Urinary bladder (tissue), 4 donors: ENCODE data around the gene HMX3. TPM values are rescaled to one million over a fixed set of nuclear protein-coding genes. Genes with fewer than 3 reads are reported as not detected.
"Not testable (repeated sequence)": the region's sequence is repeated elsewhere in the genome, so short reads cannot be mapped to it uniquely, and the experiment has no call there.

ENCODE experiments used
- DNase-seq: peaks from one replicate; pipeline ENCODE4 v3.0.0-alpha.2; 2015; ENCODE audit errors: extremely low spot score
- H3K27ac ChIP-seq: one replicate; pipeline ENCODE4 v1.5.1; 2013; ENCODE audit warnings: low read depth, mild to moderate bottlenecking, moderate library complexity
- H3K36me3 ChIP-seq: one replicate; pipeline ENCODE4 v1.6.1; 2013; ENCODE audit warnings: mild to moderate bottlenecking, moderate library complexity; ENCODE audit not compliant: insufficient read depth
- H3K4me1 ChIP-seq: one replicate; pipeline ENCODE4 v1.6.1; 2013; ENCODE audit warnings: mild to moderate bottlenecking, moderate library complexity; ENCODE audit not compliant: insufficient read depth
- H3K4me3 ChIP-seq: one replicate; pipeline ENCODE4 v1.5.1; 2013; ENCODE audit warnings: low read depth, low read length
- WGBS: extraction: QIAGEN DNeasy Blood & Tissue Kit; methylation state at CpG from one replicate; pipeline ENCODE4 v1.1.7; 2013; 5-methylcytosine and 5-hydroxymethylcytosine counted together
- polyA plus RNA-seq: library from polyadenylated mRNA; stranded (reverse); fragments of 200-250 nt; gene quantifications from one replicate; pipeline ENCODE4 v1.2.3, GENCODE V29; 2013
- total RNA-seq: library from RNA; depleted of rRNA; stranded (reverse); fragments of >200 nt; gene quantifications from one replicate; pipeline ENCODE4 v1.2.3, GENCODE V29; 2014
- donor health status: healthy with polysubstance abuse.
- donor health status: healthy.

The HMX3 gene
- total and polyA plus RNA-seq, 2 donors: not detected

GRCh38 chr10:123157210-123157609 is 21.4 kb downstream of the HMX3 start:
- Histone ChIP-seq H3K27ac (no peak overlapping the region), H3K4me3 (no peak overlapping the region), H3K36me3 (peaks cover 3% of the 10 kb centered on the region), H3K4me1 (peaks cover 2% of the 10 kb centered on the region)
- 82% methylated on average over 3 of the region's 3 CpGs for WGBS
- no peak for DNase-seq

DNA sequence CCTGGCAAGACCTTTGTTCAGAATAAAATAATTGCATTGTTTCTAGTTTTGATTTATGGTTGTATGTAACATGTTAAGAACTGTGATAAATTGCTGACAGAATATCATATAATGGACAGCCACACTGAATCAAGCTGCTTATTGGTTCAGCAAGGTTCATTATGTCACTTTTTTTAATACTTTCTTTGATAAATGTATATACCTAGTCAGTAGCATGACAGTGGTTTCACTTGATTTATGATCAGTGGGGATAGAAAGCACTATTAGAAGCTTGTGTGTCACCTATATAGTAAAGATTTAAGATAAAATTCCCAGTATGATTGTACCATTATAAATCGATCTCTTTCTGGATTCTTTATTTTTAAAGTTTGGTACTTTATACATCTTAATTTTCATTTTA is 22.9 kb downstream of the HMX3 start:
- Histone ChIP-seq H3K36me3 (peaks cover 10% of the 10 kb centered on the region), H3K4me3 (no peak overlapping the region), H3K27ac (no peak overlapping the region), H3K4me1 (peaks cover 2% of the 10 kb centered on the region)
- no peak for DNase-seq
- WGBS: 84% methylated on average over 1 of the region's 1 CpG

GRCh38 chr10:123160311-123160980 is 24.7 kb downstream of the HMX3 start:
- no peak overlapping the region for H3K27ac ChIP-seq
- H3K4me1 ChIP-seq: no peaks in the 10 kb centered on the region
- DNase-seq: no peak
- 86% methylated on average over 11 of the region's 11 CpGs for WGBS
- no peak overlapping the region for H3K4me3 ChIP-seq
- peaks cover 10% of the 10 kb centered on the region for H3K36me3 ChIP-seq

GRCh38 chr10:123164319-123164718 is 28.5 kb downstream of the HMX3 start:
- DNase-seq: no peak
- Histone ChIP-seq H3K36me3 (peaks cover 8% of the 10 kb centered on the region), H3K4me1 (no peaks in the 10 kb centered on the region), H3K4me3 (no peak overlapping the region), H3K27ac (no peak overlapping the region)
- 85% methylated on average over 2 of the region's 2 CpGs for WGBS

- Histone ChIP-seq H3K4me1 (no peaks in the 10 kb centered on the region), H3K4me3 (no peak overlapping the region), H3K27ac (no peak overlapping the region), H3K36me3 (peaks cover 10% of the 10 kb centered on the region)
- DNase-seq: no peak
- 78% methylated on average over 4 of the region's 4 CpGs for WGBS
Observed at GRCh38 chr10:123165445-123166072, 29.8 kb downstream of the HMX3 start.

GRCh38 chr10:123166618-123167017 is 30.8 kb downstream of the HMX3 start:
- H3K36me3 ChIP-seq: peaks cover 10% of the 10 kb centered on the region

DNA sequence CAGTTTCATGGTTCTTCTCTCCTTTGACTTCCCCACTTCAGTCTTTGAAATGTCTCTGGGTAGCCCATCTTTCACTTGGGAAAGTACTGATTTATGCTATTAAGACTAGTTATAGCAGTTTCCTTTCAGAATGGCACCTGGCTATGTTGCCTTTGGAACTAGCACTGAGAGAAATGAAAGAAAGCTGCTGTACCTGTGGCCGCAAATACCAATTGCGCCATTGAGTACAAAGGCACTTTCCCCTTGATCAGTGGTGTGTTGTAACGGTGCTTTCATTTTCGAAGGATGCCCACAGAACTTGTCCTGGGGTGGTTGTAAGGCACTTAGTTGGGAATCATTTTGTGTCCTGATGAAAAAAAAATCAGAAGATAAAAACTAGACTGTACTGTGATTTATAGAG is 35.2 kb downstream of the HMX3 start:
- Histone ChIP-seq H3K4me3 (no peak overlapping the region), H3K27ac (no peak overlapping the region), H3K36me3 (peaks cover 4% of the 10 kb centered on the region), H3K4me1 (peaks cover 2% of the 10 kb centered on the region)
- 97% methylated on average over 4 of the region's 4 CpGs for WGBS
- DNase-seq: no peak

More at GRCh38 chr10:123166618-123167017, 30.8 kb downstream of the HMX3 start:
- DNase-seq: no peak
- Histone ChIP-seq H3K27ac (no peak overlapping the region), H3K4me3 (no peak overlapping the region), H3K4me1 (no peaks in the 10 kb centered on the region)
- over 99% methylated on average over 2 of the region's 2 CpGs for WGBS

DNA sequence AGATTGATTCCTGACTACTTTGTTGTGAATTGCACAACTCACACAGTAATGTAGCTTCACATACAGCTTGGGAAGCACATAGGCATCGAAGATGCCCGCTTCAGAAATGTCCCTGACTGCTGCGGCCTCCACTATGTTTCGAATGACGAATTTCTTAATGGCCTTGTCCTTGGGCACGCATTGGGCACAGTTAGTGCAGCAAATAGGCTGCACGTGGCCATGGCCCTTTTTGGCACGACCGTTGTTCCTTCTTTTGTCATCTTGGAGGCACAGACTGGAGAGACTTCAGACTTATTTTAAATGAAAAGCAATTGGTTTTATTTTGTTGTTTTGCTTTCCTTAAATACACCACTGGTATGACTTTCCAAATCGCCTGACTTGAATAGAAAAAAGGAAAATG is 35.8 kb downstream of the HMX3 start:
- not testable (repeated sequence) for H3K4me3 ChIP-seq, DNase-seq, H3K27ac ChIP-seq, H3K4me1 ChIP-seq, H3K36me3 ChIP-seq
- WGBS: 97% methylated on average over 10 of the region's 10 CpGs

- 77% methylated on average over 9 of the region's 9 CpGs for WGBS
Observed at GRCh38 chr10:123175389-123176387, 39.9 kb downstream of the HMX3 start.

DNA sequence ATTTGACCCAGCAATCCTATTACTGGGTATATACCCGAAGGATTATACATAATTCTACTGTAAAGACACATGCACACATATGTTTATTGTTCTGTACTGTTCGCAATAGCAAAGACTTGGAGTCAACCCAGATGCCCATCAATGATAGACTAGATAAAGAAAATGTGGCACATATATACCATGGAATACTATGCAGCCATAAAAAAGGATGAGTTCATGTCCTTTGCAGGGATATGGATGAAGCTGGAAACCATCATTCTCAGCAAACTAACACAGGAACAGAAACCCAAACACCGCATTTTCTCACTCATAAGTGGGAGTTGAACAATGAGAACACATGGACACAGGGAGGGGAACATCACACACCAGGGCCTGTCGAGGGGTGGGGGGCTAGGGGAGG is 42.6 kb downstream of the HMX3 start:
- H3K4me1 ChIP-seq, H3K4me3 ChIP-seq, H3K36me3 ChIP-seq, DNase-seq, H3K27ac ChIP-seq: not testable (repeated sequence)
- WGBS: 94% methylated on average over 4 of the region's 4 CpGs

More at GRCh38 chr10:123175389-123176387, 39.9 kb downstream of the HMX3 start:
- Histone ChIP-seq H3K4me3 (no peak overlapping the region), H3K27ac (no peak overlapping the region), H3K36me3 (peaks cover 1% of the 10 kb centered on the region), H3K4me1 (peaks cover 2% of the 10 kb centered on the region)
- no peak for DNase-seq

- WGBS: 89% methylated on average over 7 of the region's 7 CpGs
- Histone ChIP-seq H3K27ac (no peak overlapping the region), H3K36me3 (no peaks in the 10 kb centered on the region), H3K4me1 (no peaks in the 10 kb centered on the region), H3K4me3 (no peak overlapping the region)
- DNase-seq: no peak
Observed at GRCh38 chr10:123180101-123181090, 44.6 kb downstream of the HMX3 start.

- H3K4me3 ChIP-seq: no peak overlapping the region
- 96% methylated on average over 2 of the region's 2 CpGs for WGBS
- no peak for DNase-seq
- H3K36me3 ChIP-seq: no peaks in the 10 kb centered on the region
- H3K4me1 ChIP-seq: no peaks in the 10 kb centered on the region
- no peak overlapping the region for H3K27ac ChIP-seq
Observed at GRCh38 chr10:123183724-123184123, 48.0 kb downstream of the HMX3 start.

GRCh38 chr10:123187781-123188180 is 52.0 kb downstream of the HMX3 start:
- no peak overlapping the region for H3K4me3 ChIP-seq
- DNase-seq: no peak
- H3K36me3 ChIP-seq: no peaks in the 10 kb centered on the region
- 97% methylated on average over 5 of the region's 5 CpGs for WGBS
- H3K4me1 ChIP-seq: no peaks in the 10 kb centered on the region
- no peak overlapping the region for H3K27ac ChIP-seq
